ENCODE data around the gene HDAC11.
"Not testable (repeated sequence)": the region's sequence is repeated elsewhere in the genome, so short reads cannot be mapped to it uniquely, and the experiment has no call there.

HDAC11 gene

DNA sequence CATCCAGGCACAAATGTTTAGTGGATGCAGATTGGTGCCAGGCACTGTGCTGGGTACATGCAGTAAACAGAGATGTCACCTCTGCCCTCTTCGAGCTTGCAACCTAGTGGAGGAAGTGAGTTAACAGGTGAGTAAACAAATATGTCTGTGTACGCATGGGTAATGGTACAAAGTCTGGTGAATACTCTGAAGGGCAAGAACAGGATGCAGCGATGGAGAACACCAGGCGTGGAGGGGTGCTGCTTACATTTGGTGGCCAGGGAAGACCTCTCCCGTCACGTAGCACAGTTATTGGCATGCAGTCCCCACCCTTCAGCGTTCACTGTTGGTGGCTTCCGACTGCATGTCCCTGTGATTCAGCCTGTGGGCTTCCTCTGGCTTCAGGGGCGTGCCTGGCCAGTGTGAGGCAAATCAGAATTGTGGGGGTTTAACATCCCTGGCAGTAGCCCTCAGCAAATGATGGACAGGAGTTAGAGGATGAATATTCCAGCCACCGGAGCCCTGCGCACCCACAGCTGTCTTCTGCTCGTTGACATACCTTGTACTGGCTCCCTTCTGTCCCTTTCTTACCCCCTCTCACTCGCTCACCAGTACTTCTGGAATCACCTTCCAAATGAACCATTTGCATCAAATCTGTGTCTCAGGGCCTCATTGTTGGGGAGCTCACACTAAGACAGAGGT is 9.1 kb upstream of the HDAC11 start:
- no peak for DNase-seq

DNA sequence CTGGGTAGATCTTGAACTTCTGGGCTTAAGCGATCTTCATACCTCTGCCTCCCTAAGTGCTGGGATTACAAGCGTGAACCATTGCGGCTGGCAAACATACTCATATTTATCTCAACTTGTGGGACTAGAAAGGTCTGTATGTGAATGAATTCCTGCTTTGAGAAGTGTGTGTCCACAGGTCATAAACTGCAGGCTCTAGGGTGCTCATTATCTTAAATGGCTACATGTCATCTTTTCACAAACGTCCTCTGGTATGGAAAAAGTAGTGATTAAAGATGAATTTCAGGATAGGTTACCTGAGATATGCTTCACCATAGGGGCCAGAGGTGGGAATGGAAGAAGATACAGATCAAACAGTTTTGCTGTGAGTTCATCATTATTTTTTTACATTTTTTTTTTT is 7.8 kb upstream of the HDAC11 start:
- DNase-seq: no peak

GRCh38 chr3:13473020-13473419 is 7.1 kb upstream of the HDAC11 start:
- DNase-seq: no peak

DNA sequence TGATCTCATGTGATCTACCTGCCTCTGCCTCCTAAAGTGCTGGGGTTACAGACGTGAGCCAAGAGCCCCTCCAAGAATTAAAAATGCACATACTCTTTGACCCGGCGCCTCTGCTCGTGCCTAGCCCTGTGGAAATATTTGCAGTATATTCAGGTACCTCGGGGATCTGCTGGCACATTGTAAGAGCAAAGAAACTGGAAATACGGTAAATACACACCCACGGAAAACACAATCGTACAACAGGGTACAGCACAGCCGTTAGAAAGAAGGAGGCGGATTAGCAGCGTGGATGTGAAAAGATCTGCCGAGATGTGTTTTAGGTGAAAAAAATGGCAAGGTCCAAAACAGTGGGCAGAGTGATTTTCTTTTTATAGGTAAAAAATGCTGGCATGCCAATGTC is 6.1 kb upstream of the HDAC11 start:
- DNase-seq: no peak

DNA sequence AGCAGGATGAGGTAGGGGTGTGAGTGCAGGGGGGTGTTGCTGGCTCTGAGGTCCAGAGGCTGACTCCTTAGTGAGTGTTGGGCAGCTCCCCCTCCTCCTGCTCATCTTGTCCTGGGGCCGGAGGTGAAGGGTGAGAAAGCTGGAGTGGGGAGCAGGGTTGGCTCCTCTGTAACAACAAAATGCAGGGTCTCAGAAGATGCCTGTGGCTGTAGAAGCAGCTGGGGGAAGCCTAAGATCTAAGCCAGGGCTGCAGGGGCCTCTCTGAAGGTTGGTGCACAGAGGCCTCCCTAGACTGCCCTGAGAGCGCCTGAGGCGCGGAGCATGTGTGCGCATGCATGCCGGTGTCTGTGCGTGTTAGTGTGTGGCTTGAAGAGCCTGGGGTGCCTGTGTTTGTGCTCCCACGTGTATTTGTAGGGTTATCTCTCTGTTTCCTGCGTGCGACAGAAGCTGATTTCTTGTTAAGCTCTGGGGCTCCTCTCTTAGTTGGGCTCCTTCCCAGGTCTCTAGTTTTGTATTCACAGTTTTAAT is 5.3 kb upstream of the HDAC11 start:
- no peak for DNase-seq

DNA sequence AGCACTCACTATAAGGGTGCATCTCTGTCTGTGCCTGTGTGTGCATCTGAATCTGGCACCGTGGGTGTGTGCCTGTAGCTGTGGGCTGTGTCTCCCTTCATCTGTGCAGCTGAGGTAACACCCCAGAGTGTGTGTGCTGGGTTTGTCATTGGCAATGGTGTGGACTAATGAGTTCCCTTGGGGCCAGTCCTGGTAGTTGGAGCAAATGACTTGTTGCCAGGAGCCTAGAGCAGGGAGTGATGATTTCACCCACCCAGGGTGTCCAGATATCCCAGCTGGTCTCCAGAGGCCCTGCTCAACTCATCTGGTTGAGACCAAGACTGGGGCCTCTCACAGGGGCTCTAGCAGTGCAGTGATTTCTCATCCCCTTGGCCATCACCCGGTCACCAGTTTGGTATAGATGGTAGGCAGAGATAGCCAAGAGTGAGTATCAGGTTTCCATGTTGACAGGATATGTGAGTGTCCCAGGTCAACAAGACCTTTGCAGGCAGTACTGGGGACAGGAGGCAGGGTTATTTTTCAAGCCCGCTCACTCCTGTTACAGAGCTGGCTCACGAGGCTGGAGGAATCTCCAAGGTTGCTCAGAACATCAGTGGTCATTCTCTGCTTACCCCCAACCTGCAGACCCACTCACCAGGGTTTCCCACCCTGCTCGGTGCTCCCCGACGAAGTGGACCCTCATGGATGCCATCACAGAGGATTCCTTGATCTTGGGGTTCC is 4.1 kb upstream of the HDAC11 start:
- no peak for DNase-seq

- peak in 5 of 14 donors; percentile 18 to 35 (median 30) for DNase-seq
Observed at GRCh38 chr3:13477943-13478342, 2.2 kb upstream of the HDAC11 start.

DNA sequence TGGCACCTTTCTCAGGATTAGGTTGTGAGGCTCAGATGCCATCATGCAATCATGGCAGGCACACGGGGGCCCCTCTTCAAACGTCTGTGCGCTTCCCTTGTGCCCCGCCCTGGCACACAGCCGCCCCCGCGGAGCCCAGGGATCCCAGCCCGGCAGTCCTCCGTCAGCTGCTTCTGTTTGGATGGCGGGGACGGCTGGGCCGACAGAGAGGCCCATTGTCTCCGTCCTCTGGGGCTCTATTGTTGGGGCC is 849 bp upstream of the HDAC11 start:
- peak in 7 of 14 donors; percentile 83 to 96 (median 90) for DNase-seq

GRCh38 chr3:13480340-13481318 is 523 bp downstream of the HDAC11 start:
- DNase-seq: peak in 6 of 14 donors; percentile 46 to 74 (median 58)

- no peak for DNase-seq
Observed at GRCh38 chr3:13482106-13482690, 2.1 kb downstream of the HDAC11 start.

DNA sequence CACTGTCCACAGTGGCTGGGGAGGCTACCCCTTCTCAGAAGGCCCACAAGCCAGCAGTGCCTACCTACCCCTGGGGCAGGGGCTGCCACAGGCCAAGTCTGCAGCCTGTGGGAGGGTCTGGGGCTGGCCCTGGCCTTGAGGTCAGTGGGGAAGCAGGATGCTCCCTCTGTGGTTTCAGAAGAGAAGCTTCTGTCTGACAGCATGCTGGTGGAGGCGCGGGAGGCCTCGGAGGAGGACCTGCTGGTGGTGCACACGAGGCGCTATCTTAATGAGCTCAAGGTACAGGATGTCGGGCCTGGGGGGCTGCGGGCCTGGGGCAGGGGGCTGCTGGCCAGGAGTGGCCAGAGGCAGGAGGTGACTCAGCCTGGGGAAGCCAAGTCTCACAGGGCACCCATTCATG is 3.2 kb downstream of the HDAC11 start:
- DNase-seq: no peak

DNA sequence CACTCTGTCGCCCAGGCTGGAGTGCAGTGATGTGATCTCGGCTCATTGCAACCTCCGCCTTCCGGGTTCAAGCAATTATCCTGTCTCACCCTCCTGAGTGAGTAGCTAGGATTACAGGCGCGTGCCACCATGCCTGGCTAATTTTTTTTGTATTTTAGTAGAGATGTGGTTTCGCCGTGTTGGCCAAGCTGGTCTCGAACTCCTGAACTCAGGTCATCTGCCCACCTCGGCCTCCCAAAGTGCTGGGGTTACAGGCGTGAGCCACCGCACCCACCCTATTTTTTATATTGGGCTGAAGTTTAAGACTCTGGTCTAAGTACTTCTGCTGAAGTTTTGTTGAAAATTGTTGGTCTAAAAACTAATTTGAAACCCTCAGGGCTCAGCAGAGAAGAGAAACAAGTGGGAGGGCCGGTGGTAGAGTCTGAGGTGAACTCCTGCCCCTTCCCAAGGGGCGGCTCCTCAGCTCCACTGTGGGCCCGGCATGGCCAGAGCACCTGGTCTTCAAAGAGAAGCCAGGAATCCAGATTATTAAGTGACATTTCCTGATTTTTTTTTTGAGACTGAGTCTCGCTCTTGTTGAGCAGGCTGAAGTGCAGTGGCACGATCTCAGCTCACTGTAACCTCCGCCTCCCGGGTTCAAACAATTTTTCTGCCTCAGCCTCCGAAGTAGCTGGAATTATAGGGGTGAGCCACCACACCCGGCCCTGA is 4.0 kb downstream of the HDAC11 start:
- DNase-seq: no peak

DNA sequence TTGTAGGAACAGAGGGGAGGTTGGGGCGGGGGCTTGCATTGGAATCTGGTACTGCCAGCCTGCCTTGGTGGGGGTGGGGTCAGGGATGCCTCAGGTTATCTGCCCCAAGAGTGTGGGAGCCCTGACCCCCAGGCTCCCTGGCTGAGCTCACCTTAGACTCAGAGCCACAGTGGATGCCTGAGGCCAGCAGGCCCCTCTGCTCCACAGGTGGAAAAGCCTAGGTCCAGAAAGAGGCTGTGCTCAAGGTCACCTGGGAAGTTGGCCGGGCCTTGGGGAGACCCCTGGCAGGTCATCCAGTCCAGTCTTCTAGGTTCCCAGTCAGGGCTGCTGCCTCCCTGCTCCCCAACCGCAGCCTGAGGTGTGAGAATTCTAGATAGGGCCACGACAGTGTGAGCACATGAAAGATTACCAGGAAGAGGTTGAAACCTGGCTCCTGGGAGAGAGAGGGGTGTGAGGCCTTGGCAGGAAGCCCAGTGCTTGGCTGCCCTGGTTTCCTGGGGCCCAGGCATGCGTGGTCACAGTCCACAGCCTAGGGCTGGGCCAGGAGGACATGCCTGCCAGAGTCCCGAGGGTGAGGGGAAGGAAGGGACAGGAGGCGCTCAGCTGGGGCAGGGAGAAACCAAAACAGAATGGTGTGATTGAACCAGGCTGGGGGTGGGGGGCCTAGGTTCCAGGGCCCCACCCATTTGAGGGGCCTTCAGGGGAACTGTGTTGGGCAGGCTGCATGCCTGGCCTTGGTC is 4.9 kb downstream of the HDAC11 start:
- DNase-seq: peak in 10 of 14 donors; percentile 19 to 85 (median 39)

DNA sequence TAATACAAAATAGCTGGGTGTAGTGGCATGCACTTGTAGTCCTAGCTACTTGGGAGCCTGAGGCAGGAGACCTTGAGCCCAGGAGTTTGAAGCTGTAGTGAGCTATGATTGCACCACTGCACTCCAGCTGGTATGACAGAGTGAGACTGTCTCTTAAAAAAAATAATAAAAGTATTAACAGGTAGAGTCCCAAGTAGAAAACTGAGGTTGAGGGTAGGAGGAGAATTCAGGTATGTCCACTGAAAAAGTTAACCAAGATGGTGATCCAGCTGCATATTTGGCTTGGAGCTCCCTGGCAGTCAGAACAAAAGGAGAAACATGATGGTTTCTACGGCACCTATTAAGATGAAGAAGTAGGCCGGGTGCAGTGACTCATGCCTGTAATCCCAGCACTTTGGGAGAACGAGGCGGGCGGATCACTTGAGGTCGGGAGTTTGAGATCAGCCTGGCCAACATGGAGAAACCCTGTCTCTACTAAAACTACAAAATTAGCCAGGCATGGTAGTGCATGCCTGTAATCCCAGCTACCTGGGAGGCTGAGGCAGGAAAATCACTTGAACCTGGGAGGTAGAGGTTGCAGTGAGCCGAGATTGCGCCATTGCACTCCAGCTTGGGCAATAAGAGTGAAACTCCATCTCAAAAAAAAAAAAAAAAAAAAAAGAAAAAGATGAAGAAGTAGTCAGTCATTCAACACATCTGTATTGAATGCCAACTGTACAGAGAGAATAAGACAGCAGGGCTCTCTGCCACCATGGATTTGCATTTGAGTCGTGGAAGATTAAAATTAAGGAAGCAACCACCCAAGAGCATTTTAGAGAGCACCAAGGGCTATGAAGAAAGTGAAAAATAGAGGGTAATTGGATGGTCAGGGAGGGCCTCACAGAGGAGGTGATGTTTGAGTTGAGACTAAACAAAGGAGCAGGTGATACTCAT is 5.8 kb downstream of the HDAC11 start:
- DNase-seq: not testable (repeated sequence)

- DNase-seq: no peak
Observed at GRCh38 chr3:13487403-13487802, 7.3 kb downstream of the HDAC11 start.

DNA sequence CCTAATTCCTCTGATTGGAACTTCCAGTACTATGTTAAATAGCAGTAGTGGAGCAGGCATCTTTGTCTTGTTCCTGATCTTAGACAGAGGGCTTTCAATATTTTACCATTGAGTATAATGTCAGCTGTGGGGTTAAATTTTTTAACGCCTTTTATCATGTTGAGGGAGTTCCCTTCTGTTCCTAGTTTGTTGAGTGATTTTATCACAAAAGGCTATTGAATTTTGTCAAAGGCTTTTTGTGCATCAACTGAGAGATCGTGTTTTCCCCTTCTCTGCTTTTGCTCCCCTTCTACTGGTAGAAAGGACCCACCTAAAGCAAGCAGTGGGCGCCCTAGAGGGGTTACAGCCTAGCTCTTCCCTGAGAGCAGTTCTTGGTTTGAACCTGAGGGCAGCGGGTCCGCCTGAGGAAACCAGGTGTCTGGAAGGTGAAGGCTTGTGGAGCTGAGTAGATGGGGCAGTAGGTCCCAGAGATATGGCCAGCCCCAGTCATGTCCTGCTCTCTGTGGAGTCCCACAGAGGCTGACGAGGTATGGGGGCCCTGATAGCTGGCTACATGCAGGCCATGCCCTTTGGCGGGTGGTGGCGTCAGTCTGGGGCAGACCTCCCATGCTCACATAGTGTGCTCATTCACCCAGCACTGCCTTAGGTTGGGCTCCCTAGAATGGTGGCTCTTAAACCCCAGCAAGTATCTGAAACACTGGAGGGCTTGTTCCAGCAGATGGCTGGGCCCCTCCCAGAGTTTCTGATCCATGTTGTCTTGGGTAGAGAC is 11.3 kb downstream of the HDAC11 start:
- peak in 5 of 14 donors; percentile 9 to 46 (median 21) for DNase-seq

- DNase-seq: no peak
Observed at GRCh38 chr3:13492048-13492447, 11.9 kb downstream of the HDAC11 start.

DNA sequence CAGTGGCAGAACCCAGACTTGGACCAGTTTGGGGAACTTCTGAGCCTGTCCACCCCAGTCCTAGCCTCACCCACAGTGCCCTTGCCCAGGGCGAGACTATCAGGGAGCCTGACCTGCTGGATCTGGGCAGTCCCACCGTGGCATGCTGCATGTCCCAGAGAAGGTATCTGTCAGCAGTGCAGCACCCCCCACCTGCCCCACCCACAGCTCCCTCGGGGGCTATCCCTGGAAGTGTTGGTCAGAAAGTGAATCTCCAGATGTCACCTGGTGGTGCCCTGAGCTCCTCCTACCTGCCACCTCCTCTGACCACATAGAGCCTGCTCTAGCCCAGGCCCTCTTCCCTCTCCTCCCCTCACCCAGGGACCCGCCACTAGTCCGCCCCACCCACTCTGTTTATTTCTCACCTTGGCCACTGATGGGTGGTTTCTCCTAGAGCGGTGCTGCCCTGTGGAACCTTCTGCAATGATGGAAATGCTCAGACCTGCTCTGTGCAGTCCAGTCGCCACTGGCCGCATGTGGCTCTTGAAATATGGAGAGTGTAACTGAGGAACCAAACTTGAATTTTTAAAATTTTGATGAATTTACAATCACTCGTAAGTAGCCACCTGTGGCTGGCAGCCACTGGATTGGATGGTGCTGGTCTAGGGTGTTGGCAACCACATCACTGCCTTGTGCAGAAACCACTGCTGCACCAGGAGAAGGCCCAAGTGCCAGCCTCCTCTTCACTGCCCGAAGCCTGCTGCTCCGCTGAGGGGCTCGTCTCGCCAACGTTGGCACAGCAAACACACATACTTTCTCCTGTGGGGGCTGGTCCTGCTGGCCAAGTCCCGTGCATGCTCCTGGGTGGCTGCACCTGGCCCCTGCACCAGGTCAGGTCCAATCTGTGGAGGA is 13.1 kb downstream of the HDAC11 start:
- DNase-seq: no peak

Data from C1 segment of cervical spinal cord (tissue), 14 donors.